Measurements from ENCODE around the gene MYPN. TPM values are rescaled to one million over a fixed set of nuclear protein-coding genes. Genes with fewer than 3 reads are reported as not detected.
"Not testable (repeated sequence)": the region's sequence is repeated elsewhere in the genome, so short reads cannot be mapped to it uniquely, and the experiment has no call there.

MYPN gene, protein sequence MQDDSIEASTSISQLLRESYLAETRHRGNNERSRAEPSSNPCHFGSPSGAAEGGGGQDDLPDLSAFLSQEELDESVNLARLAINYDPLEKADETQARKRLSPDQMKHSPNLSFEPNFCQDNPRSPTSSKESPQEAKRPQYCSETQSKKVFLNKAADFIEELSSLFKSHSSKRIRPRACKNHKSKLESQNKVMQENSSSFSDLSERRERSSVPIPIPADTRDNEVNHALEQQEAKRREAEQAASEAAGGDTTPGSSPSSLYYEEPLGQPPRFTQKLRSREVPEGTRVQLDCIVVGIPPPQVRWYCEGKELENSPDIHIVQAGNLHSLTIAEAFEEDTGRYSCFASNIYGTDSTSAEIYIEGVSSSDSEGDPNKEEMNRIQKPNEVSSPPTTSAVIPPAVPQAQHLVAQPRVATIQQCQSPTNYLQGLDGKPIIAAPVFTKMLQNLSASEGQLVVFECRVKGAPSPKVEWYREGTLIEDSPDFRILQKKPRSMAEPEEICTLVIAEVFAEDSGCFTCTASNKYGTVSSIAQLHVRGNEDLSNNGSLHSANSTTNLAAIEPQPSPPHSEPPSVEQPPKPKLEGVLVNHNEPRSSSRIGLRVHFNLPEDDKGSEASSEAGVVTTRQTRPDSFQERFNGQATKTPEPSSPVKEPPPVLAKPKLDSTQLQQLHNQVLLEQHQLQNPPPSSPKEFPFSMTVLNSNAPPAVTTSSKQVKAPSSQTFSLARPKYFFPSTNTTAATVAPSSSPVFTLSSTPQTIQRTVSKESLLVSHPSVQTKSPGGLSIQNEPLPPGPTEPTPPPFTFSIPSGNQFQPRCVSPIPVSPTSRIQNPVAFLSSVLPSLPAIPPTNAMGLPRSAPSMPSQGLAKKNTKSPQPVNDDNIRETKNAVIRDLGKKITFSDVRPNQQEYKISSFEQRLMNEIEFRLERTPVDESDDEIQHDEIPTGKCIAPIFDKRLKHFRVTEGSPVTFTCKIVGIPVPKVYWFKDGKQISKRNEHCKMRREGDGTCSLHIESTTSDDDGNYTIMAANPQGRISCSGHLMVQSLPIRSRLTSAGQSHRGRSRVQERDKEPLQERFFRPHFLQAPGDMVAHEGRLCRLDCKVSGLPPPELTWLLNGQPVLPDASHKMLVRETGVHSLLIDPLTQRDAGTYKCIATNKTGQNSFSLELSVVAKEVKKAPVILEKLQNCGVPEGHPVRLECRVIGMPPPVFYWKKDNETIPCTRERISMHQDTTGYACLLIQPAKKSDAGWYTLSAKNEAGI (N-terminal part only)
- not detected for polyA plus RNA-seq (ENCODE audit: low read depth in 6 of 6)

- ATAC-seq (ENCODE audit: low read depth in 2 of 2) (no peak), DNase-seq (no peak)
- no peaks in the 10 kb centered on the region for H3K4me1 Mint-ChIP-seq
- no peaks in the 10 kb centered on the region for H3K9me3 Mint-ChIP-seq
- H3K4me3 Mint-ChIP-seq, result no peak within 1 kb of the TSS
- H3K36me3 Mint-ChIP-seq, result no peaks in the 10 kb centered on the region
- peak within 1 kb of the TSS in 1 of 6 donors; percentile 67 for H3K27ac Mint-ChIP-seq
- H3K27me3 Mint-ChIP-seq, result peaks cover 0 to 5% (median 4%) of the 10 kb centered on the region in 3 donors
Measured at GRCh38 chr10:68109331-68109730, at the start of gene MYPN. Gene MYPN (plus strand): TSS chr10:68109488. CDS start chr10:68121439, 11,951 bp downstream.

DNA sequence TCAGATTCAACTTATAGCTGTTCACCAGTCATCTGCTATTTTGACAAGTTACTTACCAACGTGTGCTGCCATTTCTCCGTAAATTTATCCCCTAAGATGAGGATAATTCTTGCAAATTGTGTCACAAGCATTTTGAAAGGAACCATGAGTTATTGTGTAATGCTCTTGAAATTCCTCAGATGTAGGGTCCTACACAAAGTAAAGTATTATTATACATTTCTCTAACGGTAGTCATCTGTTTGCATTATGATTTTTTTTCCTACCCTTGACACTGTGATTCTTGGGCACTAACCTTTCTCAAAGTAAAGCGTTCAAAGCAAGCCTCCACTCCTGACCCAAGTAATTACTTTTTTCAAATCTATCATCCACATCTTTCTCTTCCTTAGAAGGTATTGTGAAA, 42.3 kb upstream of the MYPN start:
- H3K27ac Mint-ChIP-seq, result peak overlapping the region in 2 of 6 donors; percentile 53 to 66
- peaks cover 16 to 29% (median 21%) of the 10 kb centered on the region in 3 donors for H3K4me1 Mint-ChIP-seq
- ATAC-seq (ENCODE audit: low read depth in 2 of 2) (no peak), DNase-seq (no peak)
- H3K4me3 Mint-ChIP-seq, result no peak overlapping the region
- H3K36me3 Mint-ChIP-seq, result peaks cover 0 to 5% of the 10 kb centered on the region in 2 donors
- no peaks in the 10 kb centered on the region for H3K27me3 Mint-ChIP-seq
- H3K9me3 Mint-ChIP-seq, result no peaks in the 10 kb centered on the region

DNA sequence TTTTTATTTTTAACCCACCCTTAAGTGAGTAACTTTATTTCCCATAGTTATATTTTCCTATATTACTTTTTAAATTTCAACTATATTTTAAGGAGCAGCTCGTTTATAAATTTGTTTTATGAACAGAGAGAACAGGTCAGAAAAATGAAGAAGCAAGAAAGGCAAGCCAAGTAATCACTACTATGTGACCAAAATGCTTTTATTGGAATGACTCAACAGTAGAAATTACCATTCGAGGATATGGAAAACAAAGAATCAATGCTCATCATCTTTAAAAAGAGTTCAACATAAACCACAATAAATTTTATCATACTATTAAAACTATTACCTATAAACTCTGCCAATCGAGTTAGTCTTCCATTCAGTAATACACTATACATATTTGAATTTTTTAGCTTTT, 41.8 kb upstream of the MYPN start:
- peaks cover 16 to 30% (median 20%) of the 10 kb centered on the region in 3 donors for H3K4me1 Mint-ChIP-seq
- no peak for DNase-seq
- no peak for ATAC-seq (ENCODE audit: low read depth in 2 of 2)
- no peak overlapping the region for H3K4me3 Mint-ChIP-seq
- no peaks in the 10 kb centered on the region for H3K27me3 Mint-ChIP-seq
- H3K9me3 Mint-ChIP-seq, result no peaks in the 10 kb centered on the region
- peaks cover 0 to 5% of the 10 kb centered on the region in 2 donors for H3K36me3 Mint-ChIP-seq
- H3K27ac Mint-ChIP-seq, result peak overlapping the region in 1 of 6 donors; percentile 66

GRCh38 chr10:68073631-68074030, 35.7 kb upstream of the MYPN start:
- Mint-ChIP-seq H3K9me3 (no peaks in the 10 kb centered on the region), H3K4me1 (peaks cover 15 to 43% (median 19%) of the 10 kb centered on the region in 3 donors), H3K27ac (peak overlapping the region; percentile 97 to 100 (median 98)), H3K4me3 (peak overlapping the region; percentile 91 to 98 (median 97)), H3K36me3 (peaks cover 0 to 5% of the 10 kb centered on the region in 2 donors), H3K27me3 (no peaks in the 10 kb centered on the region)
- DNase-seq (no peak), ATAC-seq (ENCODE audit: low read depth in 2 of 2) (no peak)

DNA sequence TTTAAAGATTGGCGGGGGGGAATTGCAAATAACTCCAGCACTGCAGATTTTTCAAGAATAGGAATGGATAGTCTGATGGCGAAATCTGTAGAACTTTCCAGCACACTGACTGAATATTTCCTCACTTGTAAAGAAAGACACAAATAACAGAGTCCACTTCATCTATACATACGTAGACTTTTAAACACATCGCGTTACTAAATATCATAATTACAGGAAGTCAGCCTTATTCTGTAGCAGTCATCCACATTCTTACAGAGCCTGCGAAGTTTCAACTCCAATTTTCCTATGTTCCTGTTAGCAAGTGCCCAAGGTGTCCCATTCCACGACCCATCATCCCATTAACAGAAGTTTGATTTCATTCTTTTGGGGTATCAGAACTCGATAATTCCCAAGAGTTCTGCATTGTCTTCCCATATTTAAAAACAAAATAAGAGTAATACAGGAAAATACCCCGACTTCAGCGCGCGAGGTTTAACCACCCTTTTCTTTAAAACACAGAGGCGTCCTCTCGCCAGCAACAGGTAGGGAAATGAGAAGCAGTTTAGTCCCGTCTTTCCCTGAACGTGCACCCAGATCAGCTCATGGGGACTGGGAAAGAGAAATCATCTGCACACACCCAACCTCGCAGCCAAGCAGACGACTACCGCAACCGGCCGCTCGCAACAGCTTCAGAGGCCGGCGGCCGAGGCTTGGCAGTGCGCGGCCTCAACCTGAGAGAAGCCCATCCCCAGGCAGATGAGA, 35.1 kb upstream of the MYPN start:
- Mint-ChIP-seq H3K27ac (peak overlapping the region; percentile 97 to 100 (median 98)), H3K36me3 (peaks cover 0 to 2% of the 10 kb centered on the region in 2 donors), H3K9me3 (no peaks in the 10 kb centered on the region), H3K4me1 (peaks cover 15 to 40% (median 19%) of the 10 kb centered on the region in 3 donors), H3K27me3 (no peaks in the 10 kb centered on the region), H3K4me3 (peak overlapping the region; percentile 91 to 98 (median 97))
- ATAC-seq (ENCODE audit: low read depth in 2 of 2) (no peak), DNase-seq (no peak)

DNA sequence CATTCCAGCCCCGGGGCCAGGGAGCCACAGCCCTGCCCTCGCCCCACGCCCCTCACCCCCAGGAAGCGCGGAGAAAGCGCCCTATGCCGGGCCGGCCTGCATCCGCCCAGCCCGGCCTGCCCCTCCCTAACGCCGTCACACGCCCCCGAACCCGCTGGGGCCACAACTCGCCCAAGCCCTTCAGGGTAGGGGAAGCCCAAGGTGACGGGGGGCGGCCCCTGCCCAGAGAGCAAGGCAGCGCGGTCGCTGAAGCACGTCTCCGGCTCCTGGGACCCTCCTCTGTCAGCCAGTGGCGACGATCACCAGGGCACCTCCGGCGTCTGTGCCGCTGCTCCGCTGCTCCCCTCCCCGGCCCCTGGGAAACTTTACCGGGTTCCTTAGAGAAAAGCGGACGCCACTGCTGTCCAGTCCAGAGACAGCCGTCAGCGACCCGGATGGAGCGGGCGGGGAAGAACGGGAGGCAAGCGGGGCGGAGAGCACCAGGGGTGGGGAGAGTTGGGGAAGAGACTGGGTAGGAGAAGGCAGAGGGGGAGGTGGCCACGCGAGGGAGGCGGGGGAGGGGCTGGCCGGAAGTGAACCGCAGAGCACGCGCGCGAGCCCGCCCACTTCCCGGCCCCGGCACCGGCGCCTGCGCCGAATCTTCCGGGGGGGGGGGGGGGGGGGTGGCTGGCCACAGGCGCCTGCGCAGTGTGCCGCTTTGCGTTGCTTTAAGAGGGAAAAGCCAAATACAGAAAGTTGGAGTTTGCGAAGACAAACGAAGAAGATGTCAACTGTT, 34.3 kb upstream of the MYPN start, which contains the start of gene HERC4:
HERC4 (minus strand) TSS at position 509 of the 775 bp plus-strand sequence. CDS start 2,175 bp downstream, outside the sequence.
- Mint-ChIP-seq H3K27ac (peak within 1 kb of the TSS; percentile 97 to 100 (median 98)), H3K4me1 (peaks cover 15 to 32% (median 19%) of the 10 kb centered on the region in 3 donors), H3K9me3 (no peaks in the 10 kb centered on the region), H3K27me3 (no peaks in the 10 kb centered on the region), H3K36me3 (no peaks in the 10 kb centered on the region), H3K4me3 (peak within 1 kb of the TSS; percentile 91 to 98 (median 97))
- DNase-seq (peak; percentile 97), ATAC-seq (ENCODE audit: low read depth in 2 of 2) (peak; percentile 92 to 94)

DNA sequence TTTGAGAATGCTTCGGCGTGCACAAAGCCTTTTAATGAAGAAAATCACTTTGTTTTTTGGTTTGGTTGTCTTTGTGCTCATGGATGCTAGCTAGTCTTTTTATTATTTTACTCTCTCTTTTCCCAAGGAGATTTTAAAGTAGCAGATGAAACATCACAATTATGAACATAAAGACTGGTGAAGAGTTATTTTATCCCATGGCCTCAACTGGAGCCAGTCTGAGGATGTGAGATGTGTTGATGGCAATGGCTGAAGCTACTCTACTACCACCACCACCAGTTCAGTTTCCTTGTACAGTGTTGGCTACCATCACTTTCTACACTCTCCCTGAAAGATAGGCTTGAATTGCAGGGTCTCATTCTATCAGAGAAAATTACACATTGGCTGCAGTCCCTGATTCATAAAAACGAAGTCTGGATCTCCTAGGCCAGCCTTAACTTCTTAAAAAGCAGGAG, 33.7 kb upstream of the MYPN start:
- no peak for ATAC-seq (ENCODE audit: low read depth in 2 of 2)
- no peak for DNase-seq
- Mint-ChIP-seq H3K9me3 (no peaks in the 10 kb centered on the region), H3K27ac (peak overlapping the region; percentile 85 to 100 (median 98)), H3K36me3 (no peaks in the 10 kb centered on the region), H3K27me3 (no peaks in the 10 kb centered on the region), H3K4me3 (peak overlapping the region; percentile 77 to 98 (median 96)), H3K4me1 (peaks cover 15 to 32% (median 18%) of the 10 kb centered on the region in 3 donors)

DNA sequence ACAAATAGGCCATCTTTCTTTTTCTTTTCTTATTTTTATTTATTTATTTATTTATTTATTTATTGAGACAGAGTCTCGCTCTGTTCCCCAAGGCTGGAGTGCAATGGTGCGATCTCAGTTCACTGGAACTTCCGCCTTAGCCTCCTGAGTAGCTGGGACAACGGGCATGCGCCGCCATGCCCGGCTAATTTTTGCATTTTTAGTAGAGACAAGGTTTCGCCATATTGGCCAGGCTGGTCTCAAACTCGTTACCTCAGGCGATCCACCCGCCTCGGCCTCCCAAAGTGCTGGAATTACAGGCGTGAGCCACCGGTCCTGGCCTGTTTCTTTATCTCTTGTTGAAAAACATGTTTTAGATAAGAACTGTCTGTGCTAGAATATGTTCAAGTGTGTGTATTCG, 33.2 kb upstream of the MYPN start:
- H3K27me3 Mint-ChIP-seq; ATAC-seq (ENCODE audit: low read depth in 2 of 2); H3K36me3 Mint-ChIP-seq; DNase-seq; H3K9me3 Mint-ChIP-seq: not testable (repeated sequence)
- Mint-ChIP-seq H3K4me3 (peak overlapping the region in 6 of 8 donors; percentile 2 to 98 (median 44)), H3K27ac (peak overlapping the region in 4 of 6 donors; percentile 6 to 99 (median 34)), H3K4me1 (peaks cover 10 to 27% (median 13%) of the 10 kb centered on the region in 3 donors)

DNA sequence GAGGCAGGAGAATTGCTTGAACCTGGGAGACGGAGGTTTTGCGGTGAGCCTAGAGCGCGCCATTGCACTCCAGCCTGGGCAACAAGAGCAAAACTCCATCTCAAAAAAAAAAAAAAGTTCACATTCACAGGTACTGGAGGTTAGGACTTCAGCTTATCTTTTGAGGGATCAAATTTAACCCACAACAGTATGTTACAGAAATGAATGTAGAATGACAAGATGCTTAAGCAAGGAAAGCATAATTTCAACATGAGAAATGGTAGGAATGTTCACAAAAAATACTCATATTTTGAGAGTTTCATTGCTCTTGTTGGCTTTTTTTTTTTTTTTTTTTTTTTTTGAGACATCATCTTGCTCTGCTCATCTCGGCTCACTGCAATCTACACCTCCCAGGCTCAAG, 32.3 kb upstream of the MYPN start:
- Mint-ChIP-seq H3K27me3 (no peaks in the 10 kb centered on the region), H3K36me3 (no peaks in the 10 kb centered on the region), H3K9me3 (no peaks in the 10 kb centered on the region), H3K4me1 (peaks cover 9 to 19% (median 12%) of the 10 kb centered on the region in 3 donors), H3K27ac (peak overlapping the region in 2 of 6 donors; percentile 19 to 54), H3K4me3 (peak overlapping the region in 1 of 8 donors; percentile 62)
- DNase-seq, result no peak
- no peak for ATAC-seq (ENCODE audit: low read depth in 2 of 2)

DNA sequence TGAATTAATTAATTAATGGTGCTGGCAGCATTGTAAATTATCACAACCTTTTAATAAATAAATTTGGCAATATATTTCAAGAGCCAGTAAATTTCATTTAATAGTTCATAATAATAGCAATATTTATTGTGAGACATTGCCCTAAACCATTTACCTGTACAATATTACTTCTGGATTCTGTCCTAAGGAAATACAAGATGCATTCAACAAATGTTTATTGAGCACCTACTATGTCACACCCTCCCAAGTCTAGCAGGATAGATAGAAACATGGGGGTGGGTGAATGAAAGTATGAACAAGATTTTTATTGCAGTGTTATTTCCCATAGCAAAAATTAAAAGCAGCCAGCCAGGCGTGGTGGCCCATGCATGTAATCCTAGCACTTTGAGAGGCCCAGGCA, 29.9 kb upstream of the MYPN start:
- peaks cover 0 to 7% (median 4%) of the 10 kb centered on the region in 3 donors for H3K27me3 Mint-ChIP-seq
- peaks cover 0 to 1% (median under 1%) of the 10 kb centered on the region in 3 donors for H3K4me1 Mint-ChIP-seq
- no peaks in the 10 kb centered on the region for H3K36me3 Mint-ChIP-seq
- no peaks in the 10 kb centered on the region for H3K9me3 Mint-ChIP-seq
- no peak overlapping the region for H3K27ac Mint-ChIP-seq
- ATAC-seq (ENCODE audit: low read depth in 2 of 2) (no peak), DNase-seq (no peak)
- no peak overlapping the region for H3K4me3 Mint-ChIP-seq

- no peak for ATAC-seq (ENCODE audit: low read depth in 2 of 2)
- H3K27me3 Mint-ChIP-seq, result peaks cover under 1 to 7% (median 4%) of the 10 kb centered on the region in 3 donors
- no peaks in the 10 kb centered on the region for H3K9me3 Mint-ChIP-seq
- H3K36me3 Mint-ChIP-seq, result no peaks in the 10 kb centered on the region
- no peaks in the 10 kb centered on the region for H3K4me1 Mint-ChIP-seq
- DNase-seq, result no peak
- no peak overlapping the region for H3K4me3 Mint-ChIP-seq
- no peak overlapping the region for H3K27ac Mint-ChIP-seq
Measured at GRCh38 chr10:68080853-68081431, 28.3 kb upstream of the MYPN start.

Measured in naive B cell (primary cell).